ENCODE measurements around the gene FDXACB1. TPM values are rescaled to one million over a fixed set of nuclear protein-coding genes. Genes with fewer than 3 reads are reported as not detected.

Gene FDXACB1
- total RNA-seq, 1 experiment from 2014 or later: 2.8 TPM

- Mint-ChIP-seq H3K36me3 (ENCODE audit: insufficient read depth in 1 of 3, low read depth in 3 of 3) (peaks cover 0 to 2% (median 0%) of the 10 kb centered on the region in 3 experiments; a peak in 3 of 7 replicates), H3K27ac (peak overlapping the region in 1 of 3 experiments; percentile 2; a peak in 1 of 7 replicates), H3K9me3 (no peaks in the 10 kb centered on the region), H3K4me3 (no peak overlapping the region), H3K4me1 (peaks cover 23 to 32% of the 10 kb centered on the region in 2 experiments), H3K27me3 (ENCODE audit: low read depth) (no peaks in the 10 kb centered on the region)
- H3K18ac ChIP-seq (ENCODE audit: insufficient read length, low read depth, low read length): no peak overlapping the region
- no peaks in the 10 kb centered on the region for H3K79me2 ChIP-seq (ENCODE audit: insufficient read depth, low read length)
- H3K14ac ChIP-seq (ENCODE audit: insufficient read depth, low read length): no peak overlapping the region
- no peak for TF ChIP-seq CTCF (conservative IDR thresholded peaks at IDR 0.05)
- no peak overlapping the region for H3K4ac ChIP-seq (ENCODE audit: low read depth, low read length)
- H3K27ac ChIP-seq (ENCODE audit: insufficient read length, low read depth, low read length): no peak overlapping the region
- no peaks in the 10 kb centered on the region for H3K79me1 ChIP-seq (ENCODE audit: insufficient read depth, low read depth, low read length, poor library complexity, severe bottlenecking)
- no peak overlapping the region for H2BK20ac ChIP-seq (ENCODE audit: low read depth, low read length, poor library complexity, severe bottlenecking)
- H3K4me2 ChIP-seq (ENCODE audit: insufficient read depth, insufficient read length, low read length): no peak overlapping the region
- no peaks in the 10 kb centered on the region for H4K20me1 ChIP-seq (ENCODE audit: control insufficient read depth, insufficient read depth, insufficient read length)
- no peak overlapping the region for H4K5ac ChIP-seq (ENCODE audit: insufficient read length, low read depth, low read length)
- H3K23me2 ChIP-seq (ENCODE audit: insufficient read length, low read depth, low read length, poor library complexity, severe bottlenecking): no peaks in the 10 kb centered on the region
- no peaks in the 10 kb centered on the region for H3K27me3 ChIP-seq (ENCODE audit: insufficient read depth, low read length)
- no peak overlapping the region for H4K8ac ChIP-seq (replicated peaks; ENCODE audit: insufficient read length, low read depth, low read length)
- no peak for DNase-seq
- H2BK5ac ChIP-seq (ENCODE audit: insufficient read length, low read length): no peak overlapping the region
- H2BK12ac ChIP-seq (ENCODE audit: insufficient read length, low read depth, low read length): no peak overlapping the region
- H3T11ph ChIP-seq (ENCODE audit: low read length): no peak overlapping the region
- no peak overlapping the region for H2AFZ ChIP-seq (ENCODE audit: low read length)
- no peaks in the 10 kb centered on the region for H3K9me3 ChIP-seq (ENCODE audit: control insufficient read depth, low read depth, low read length)
- no peak overlapping the region for H3K23ac ChIP-seq (ENCODE audit: insufficient read length, low read depth, low read length)
- no peak overlapping the region for H4K91ac ChIP-seq (ENCODE audit: insufficient read length, low read depth, low read length)
- no peak overlapping the region for H2BK120ac ChIP-seq (ENCODE audit: low read depth, low read length, poor library complexity, severe bottlenecking)
- H3K56ac ChIP-seq (ENCODE audit: insufficient read length, low read depth, low read length): no peak overlapping the region
- no peak overlapping the region for H2BK15ac ChIP-seq (ENCODE audit: low read depth, low read length)
- H3K9ac ChIP-seq (ENCODE audit: extremely low read depth, insufficient read length, low read length): no peak overlapping the region
- WGBS (ENCODE audit: extremely low coverage, insufficient read length, low lambda C conversion rate): no CpG with 5 or more reads among the region's 2 CpGs
- no peak overlapping the region for H2AK5ac ChIP-seq (ENCODE audit: insufficient read length, low read length)
- peaks cover 4% of the 10 kb centered on the region; the same call in 1 of the 2 replicates for H3K4me1 ChIP-seq (ENCODE audit: insufficient read depth, low read length)
Observed at GRCh38 chr11:111826322-111826950, 52.5 kb downstream of the FDXACB1 start.

Other genes with a start within 250 kb of the FDXACB1 start
- 95.5 and 105 TPM in 2 replicates for gene PPP2R1B, start 112.8 kb downstream of the FDXACB1 start, total RNA-seq (2021)
- 25.5 and 26.0 TPM in 2 replicates for gene ALG9, start 7.6 kb downstream of the FDXACB1 start, total RNA-seq (2021)
- 21.6 and 23.4 TPM in 2 replicates for gene CFAP68, start 376 bp upstream of the FDXACB1 start, total RNA-seq (2021)
- 1.1 TPM in 1 of 2 replicates, not detected in the other for gene CRYAB, start 32.6 kb upstream of the FDXACB1 start, total RNA-seq (2021)
- 0.22 TPM in 1 of 2 replicates, not detected in the other for gene HSPB2, start 33.6 kb upstream of the FDXACB1 start, total RNA-seq (2021)
- 4.0 and 4.4 TPM in 2 replicates for gene C11orf52, start 39.7 kb upstream of the FDXACB1 start, total RNA-seq (2021)
- 10.1 and 10.8 TPM in 2 replicates for gene DIXDC1, start 58.2 kb upstream of the FDXACB1 start, total RNA-seq (2021)
- 57.3 and 58.4 TPM in 2 replicates for gene DLAT, start 146.2 kb upstream of the FDXACB1 start, total RNA-seq (2021)
- gene PIH1D2, start 194.9 kb upstream of the FDXACB1 start, total RNA-seq (2021): 1.1 and 1.4 TPM in 2 replicates
- 22.7 and 25.9 TPM in 2 replicates for gene NKAPD1, start 195.1 kb upstream of the FDXACB1 start, total RNA-seq (2021)
- 84.4 and 86.3 TPM in 2 replicates for gene TIMM8B, start 207.6 kb upstream of the FDXACB1 start, total RNA-seq (2021)
- gene SDHD, start 207.7 kb upstream of the FDXACB1 start, total RNA-seq (2021): 79.6 and 82.3 TPM in 2 replicates